K562 (cell line): ENCODE results near the gene GPC1. TPM values are rescaled to one million over a fixed set of nuclear protein-coding genes. Genes with fewer than 3 reads are reported as not detected.

ENCODE experiments used
- E2F3 ChIP-seq: fragments of 250-450 bp; sonication (Bioruptor Pico); IDR thresholded peaks from 2 replicates; pipeline ENCODE4 v1.4.0; 2020; ENCODE audit warnings: mild to moderate bottlenecking
- ELF2 ChIP-seq: fragments of 250-450 bp; sonication (Bioruptor Pico); IDR thresholded peaks from 2 replicates; pipeline ENCODE4 v1.5.0; 2021; ENCODE audit warnings: mild to moderate bottlenecking
- ESRRA ChIP-seq: fragments of 450-650 bp; IDR thresholded peaks from 2 replicates; pipeline ENCODE4 v1.6.1; 2014; ENCODE audit warnings: low read depth, mild to moderate bottlenecking, moderate library complexity, borderline replicate concordance
- L3MBTL2 ChIP-seq: fragments of 450-650 bp; IDR thresholded peaks from 2 replicates; pipeline ENCODE4 v1.6.1; 2016; ENCODE audit warnings: mild to moderate bottlenecking, moderate library complexity
- ZNF174 ChIP-seq: fragments of 250-450 bp; sonication (Bioruptor Pico); IDR thresholded peaks from 2 replicates; pipeline ENCODE4 v1.4.0; 2020; ENCODE audit warnings: mild to moderate bottlenecking
- ZNF232 ChIP-seq: sonication (generic); formaldehyde crosslinking; IDR thresholded peaks from 2 replicates; pipeline ENCODE4 v1.8.0; 2022; ENCODE audit warnings: mild to moderate bottlenecking, missing genetic modification reagents
- polyA plus RNA-seq, 8 experiments: library from polyadenylated mRNA; depleted of rRNA in 4 of 8; stranded (reverse) in 5 of 8; unstranded in 3 of 8; fragments of >200 nt; fragmentation: Nextera tagmentation in 2 of 8; fragmentation: Illumina TruSeq in 1 of 8; extraction: Ambion mirVana in 2 of 8; extraction: Trizol in 1 of 8; gene quantifications; 2 replicates each; pipeline versions ENCODE4 v1.2.1 to v1.2.3, GENCODE V29; 2011 to 2014; ENCODE audit warnings: inconsistent platforms in 1 of 8, missing spikeins in 1 of 8
- total RNA-seq, 7 experiments: library from RNA; depleted of rRNA in 6 of 7; stranded (reverse); fragments of >200 nt in 6 of 7; fragmentation: Illumina TruSeq in 2 of 7; extraction: Trizol in 2 of 7; gene quantifications; 2 replicates each; pipeline versions ENCODE4 v1.2.1 to v1.2.3, GENCODE V29; 2011 to 2021; ENCODE audit warnings: low replicate concordance in 1 of 7
- TF ChIP-seq, protein P1 (sequence below): fragments of 250-450 bp; sonication (Bioruptor Pico); IDR thresholded peaks from 2 replicates; pipeline ENCODE4 v1.9.0; 2021; ENCODE audit warnings: mild to moderate bottlenecking, inconsistent platforms
- TF ChIP-seq, protein P2 (sequence below): fragments of 450-650 bp; formaldehyde crosslinking; IDR thresholded peaks from 2 replicates; pipeline ENCODE4 v1.4.0; 2022; ENCODE audit warnings: missing genetic modification characterization

Gene GPC1
- total and polyA plus RNA-seq, 9 of the 15 experiments (the other 6 are each of a cell fraction or from before 2014, with no cell fraction given) = 0.07 to 0.82 (median 0.14) TPM; not detected in 3

DNA sequence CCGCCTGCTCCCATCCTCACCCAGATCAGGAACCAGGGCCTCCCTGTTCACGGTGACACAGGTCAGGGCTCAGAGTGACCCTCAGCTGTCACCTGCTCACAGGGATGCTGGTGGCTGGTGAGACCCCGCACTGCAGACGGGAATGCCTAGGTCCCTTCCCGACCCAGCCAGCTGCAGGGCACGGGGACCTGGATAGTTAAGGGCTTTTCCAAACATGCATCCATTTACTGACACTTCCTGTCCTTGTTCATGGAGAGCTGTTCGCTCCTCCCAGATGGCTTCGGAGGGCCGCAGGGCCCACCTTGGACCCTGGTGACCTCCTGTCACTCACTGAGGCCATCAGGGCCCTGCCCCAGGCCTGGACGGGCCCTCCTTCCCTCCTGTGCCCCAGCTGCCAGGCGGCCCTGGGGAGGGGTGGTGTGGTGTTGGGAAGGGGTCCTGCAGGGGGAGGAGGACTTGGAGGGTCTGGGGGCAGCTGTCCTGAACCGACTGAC, 31.7 kb downstream of the GPC1 start (continued):
- TF ChIP-seq, protein P1, sequence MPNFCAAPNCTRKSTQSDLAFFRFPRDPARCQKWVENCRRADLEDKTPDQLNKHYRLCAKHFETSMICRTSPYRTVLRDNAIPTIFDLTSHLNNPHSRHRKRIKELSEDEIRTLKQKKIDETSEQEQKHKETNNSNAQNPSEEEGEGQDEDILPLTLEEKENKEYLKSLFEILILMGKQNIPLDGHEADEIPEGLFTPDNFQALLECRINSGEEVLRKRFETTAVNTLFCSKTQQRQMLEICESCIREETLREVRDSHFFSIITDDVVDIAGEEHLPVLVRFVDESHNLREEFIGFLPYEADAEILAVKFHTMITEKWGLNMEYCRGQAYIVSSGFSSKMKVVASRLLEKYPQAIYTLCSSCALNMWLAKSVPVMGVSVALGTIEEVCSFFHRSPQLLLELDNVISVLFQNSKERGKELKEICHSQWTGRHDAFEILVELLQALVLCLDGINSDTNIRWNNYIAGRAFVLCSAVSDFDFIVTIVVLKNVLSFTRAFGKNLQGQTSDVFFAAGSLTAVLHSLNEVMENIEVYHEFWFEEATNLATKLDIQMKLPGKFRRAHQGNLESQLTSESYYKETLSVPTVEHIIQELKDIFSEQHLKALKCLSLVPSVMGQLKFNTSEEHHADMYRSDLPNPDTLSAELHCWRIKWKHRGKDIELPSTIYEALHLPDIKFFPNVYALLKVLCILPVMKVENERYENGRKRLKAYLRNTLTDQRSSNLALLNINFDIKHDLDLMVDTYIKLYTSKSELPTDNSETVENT (CRISPR knock-in tag) = no peak
- no peak for TF ChIP-seq ESRRA
- no peak for TF ChIP-seq ELF2 (CRISPR knock-in tag)
- no peak for TF ChIP-seq E2F3 (CRISPR knock-in tag)
- TF ChIP-seq L3MBTL2 = no peak
- TF ChIP-seq, protein P2, sequence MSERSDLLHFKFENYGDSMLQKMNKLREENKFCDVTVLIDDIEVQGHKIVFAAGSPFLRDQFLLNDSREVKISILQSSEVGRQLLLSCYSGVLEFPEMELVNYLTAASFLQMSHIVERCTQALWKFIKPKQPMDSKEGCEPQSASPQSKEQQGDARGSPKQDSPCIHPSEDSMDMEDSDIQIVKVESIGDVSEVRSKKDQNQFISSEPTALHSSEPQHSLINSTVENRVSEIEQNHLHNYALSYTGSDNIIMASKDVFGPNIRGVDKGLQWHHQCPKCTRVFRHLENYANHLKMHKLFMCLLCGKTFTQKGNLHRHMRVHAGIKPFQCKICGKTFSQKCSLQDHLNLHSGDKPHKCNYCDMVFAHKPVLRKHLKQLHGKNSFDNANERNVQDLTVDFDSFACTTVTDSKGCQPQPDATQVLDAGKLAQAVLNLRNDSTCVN (CRISPR knock-in tag) = no peak
- no peak for TF ChIP-seq ZNF174 (CRISPR knock-in tag)
- no peak for TF ChIP-seq ZNF232
